ENCODE measurements around the gene HES1.

DNA sequence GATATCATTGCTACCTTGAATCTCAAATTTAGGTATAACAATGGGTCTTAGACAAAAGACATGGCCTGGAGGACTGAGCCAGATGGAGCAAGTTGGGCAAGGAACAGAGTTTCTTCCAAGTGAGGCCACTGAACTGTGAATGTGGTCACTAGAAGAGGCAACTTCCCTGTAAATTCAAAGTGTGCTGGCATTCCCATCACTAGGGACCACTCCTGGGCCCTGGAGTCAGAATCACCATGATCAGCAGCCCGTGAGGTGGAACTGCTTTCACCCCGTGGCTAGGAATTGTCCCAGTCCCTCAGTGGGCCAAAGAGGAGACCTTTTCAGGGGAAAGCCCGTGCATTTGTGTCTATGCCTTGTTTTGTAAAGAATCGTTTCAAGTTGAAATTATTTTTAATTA is 47.3 kb downstream of the HES1 start:
- TF ChIP-seq POLR2A (IDR thresholded peaks at IDR 0.05): no peak
- TF ChIP-seq, protein P1, sequence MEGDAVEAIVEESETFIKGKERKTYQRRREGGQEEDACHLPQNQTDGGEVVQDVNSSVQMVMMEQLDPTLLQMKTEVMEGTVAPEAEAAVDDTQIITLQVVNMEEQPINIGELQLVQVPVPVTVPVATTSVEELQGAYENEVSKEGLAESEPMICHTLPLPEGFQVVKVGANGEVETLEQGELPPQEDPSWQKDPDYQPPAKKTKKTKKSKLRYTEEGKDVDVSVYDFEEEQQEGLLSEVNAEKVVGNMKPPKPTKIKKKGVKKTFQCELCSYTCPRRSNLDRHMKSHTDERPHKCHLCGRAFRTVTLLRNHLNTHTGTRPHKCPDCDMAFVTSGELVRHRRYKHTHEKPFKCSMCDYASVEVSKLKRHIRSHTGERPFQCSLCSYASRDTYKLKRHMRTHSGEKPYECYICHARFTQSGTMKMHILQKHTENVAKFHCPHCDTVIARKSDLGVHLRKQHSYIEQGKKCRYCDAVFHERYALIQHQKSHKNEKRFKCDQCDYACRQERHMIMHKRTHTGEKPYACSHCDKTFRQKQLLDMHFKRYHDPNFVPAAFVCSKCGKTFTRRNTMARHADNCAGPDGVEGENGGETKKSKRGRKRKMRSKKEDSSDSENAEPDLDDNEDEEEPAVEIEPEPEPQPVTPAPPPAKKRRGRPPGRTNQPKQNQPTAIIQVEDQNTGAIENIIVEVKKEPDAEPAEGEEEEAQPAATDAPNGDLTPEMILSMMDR (IDR thresholded peaks at IDR 0.05): no peak

Data from adrenal gland (tissue), 5 donors.